ENCODE measurements around the gene MIB2. TPM values are rescaled to one million over a fixed set of nuclear protein-coding genes. Genes with fewer than 3 reads are reported as not detected.
A peak's percentile ranks its signal among the peaks of the same experiment; 100 is the strongest.
"Not testable (repeated sequence)": the region's sequence is repeated elsewhere in the genome, so short reads cannot be mapped to it uniquely, and the experiment has no call there.

MIB2 gene
- total and polyA plus RNA-seq, 4 experiments from 2014 or later: 12.7 to 114 (median 73.5) TPM

DNA sequence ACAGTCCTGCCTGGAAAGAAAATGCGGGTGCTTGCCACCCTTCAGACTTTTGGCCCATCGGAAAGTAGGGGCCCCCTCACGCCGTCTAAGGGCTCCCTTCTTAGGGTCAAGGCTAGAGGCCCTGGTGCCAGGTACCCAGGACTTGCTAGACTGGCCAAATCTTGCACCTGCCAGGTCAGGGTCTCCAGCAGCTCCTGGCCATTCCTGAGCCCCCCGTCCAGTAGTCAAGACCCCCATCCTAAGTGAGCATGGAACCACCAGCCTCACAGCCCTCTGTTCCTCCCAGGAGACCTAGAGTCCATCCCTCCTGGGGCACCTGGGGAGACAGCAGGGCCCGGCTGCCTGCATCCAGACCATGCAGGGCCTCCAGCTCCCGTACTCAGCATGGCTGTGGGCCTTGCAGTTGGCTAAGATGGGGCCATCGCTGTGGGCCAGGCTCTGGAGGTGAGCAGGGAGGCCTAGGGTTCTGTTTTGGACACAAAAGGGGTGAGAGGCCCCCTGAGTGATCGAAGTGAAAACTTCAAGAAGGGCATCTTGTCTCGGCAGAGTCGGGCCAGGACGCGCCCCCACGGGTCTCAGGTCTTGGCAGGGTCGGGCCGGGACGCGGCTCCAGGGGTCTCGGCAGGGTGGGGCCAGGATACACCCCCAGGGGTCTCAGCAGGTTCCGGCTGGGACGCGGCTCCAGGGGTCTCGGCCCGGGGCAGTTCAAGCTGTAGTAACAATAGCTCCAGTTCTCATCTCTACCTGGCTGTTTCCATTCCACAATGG is 21.3 kb upstream of the MIB2 start:
- Mint-ChIP-seq H3K4me1 (peaks cover 0 to 12% (median 1%) of the 10 kb centered on the region in 4 donors), H3K36me3 (no peaks in the 10 kb centered on the region), H3K27me3 (peaks cover 0 to 3% of the 10 kb centered on the region in 2 donors), H3K27ac (peak overlapping the region in 1 of 7 donors; percentile 65), H3K4me3 (no peak overlapping the region), H3K9me3 (peaks cover 0 to 4% (median 0%) of the 10 kb centered on the region in 8 donors)
- H3K4me3 ChIP-seq (ENCODE audit: low read length in 2 of 2): no peak overlapping the region
- H3K4me1 ChIP-seq (ENCODE audit: insufficient read depth, low read length): no peaks in the 10 kb centered on the region
- ChIA-PET POLR2A (ENCODE audit: partially characterized antibody) (interaction anchor here (1.5 kb wide), 1 partner anchor 20 kb away, joined by 5 read pairs; no protein-coding TSS in a partner anchor), CTCF (ENCODE audit: partially characterized antibody) (interaction anchor here (0.8 kb wide), 1 partner anchor 8 kb away, joined by 3 read pairs; no protein-coding TSS in a partner anchor)
- no peak overlapping the region for H3K27ac ChIP-seq (ENCODE audit: low read depth, low read length)
- intact Hi-C loops (cut with micrococcal nuclease): no loop called here
- H3K27me3 ChIP-seq (ENCODE audit: insufficient read depth, low read length): no peaks in the 10 kb centered on the region
- no peaks in the 10 kb centered on the region for H3K36me3 ChIP-seq (ENCODE audit: insufficient read depth, low read length)
- no peak for DNase-seq
- no peaks in the 10 kb centered on the region for H3K9me3 ChIP-seq (ENCODE audit: control insufficient read depth in 1 of 2, low read length in 2 of 2)

DNA sequence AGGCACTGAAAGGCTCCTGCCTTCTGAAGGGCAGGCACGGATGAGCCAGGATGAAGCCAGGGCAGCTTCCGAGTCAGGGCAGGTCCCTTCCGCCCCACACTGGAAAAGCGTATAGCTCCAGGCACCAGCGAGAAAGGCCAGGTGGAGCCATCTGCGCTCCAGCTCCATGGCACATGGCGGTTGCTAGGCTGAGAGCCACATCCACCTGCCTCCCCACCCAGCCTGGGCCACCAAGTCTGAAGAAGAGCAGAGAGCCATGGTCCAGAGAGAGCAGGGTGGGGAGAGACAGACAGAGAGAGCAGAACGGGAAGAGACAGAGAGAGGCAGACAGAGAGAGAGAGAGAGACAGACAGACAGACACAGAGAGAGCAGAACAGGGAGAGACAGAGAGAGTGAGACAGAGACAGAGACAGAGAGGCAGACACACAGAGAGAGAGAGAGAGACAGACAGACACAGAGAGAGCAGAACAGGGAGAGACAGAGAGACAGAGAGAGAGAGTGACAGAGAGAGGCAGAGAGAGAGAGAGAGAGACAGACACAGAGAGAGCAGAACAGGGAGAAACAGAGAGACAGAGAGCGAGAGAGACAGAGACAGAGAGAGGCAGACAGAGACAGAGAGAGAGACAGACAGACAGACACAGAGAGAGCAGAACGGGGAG is 20.6 kb upstream of the MIB2 start:
- CTCF ChIA-PET (ENCODE audit: partially characterized antibody): interaction anchor here (0.8 kb wide), 1 partner anchor 8 kb away, joined by 3 read pairs; no protein-coding TSS in a partner anchor
- no peak overlapping the region for H3K4me3 ChIP-seq (ENCODE audit: low read length in 2 of 2)
- no peaks in the 10 kb centered on the region for H3K36me3 Mint-ChIP-seq
- no peak overlapping the region for H3K4me3 Mint-ChIP-seq
- no peaks in the 10 kb centered on the region for H3K27me3 ChIP-seq (ENCODE audit: insufficient read depth, low read length)
- intact Hi-C loops (cut with micrococcal nuclease): no loop called here
- DNase-seq: no peak
- H3K9me3 Mint-ChIP-seq: peaks cover 0 to 4% (median 0%) of the 10 kb centered on the region in 8 donors
- POLR2A ChIA-PET (ENCODE audit: partially characterized antibody): interaction anchor here (1.5 kb wide), 1 partner anchor 20 kb away, joined by 5 read pairs; no protein-coding TSS in a partner anchor
- peaks cover 0 to 13% (median 1%) of the 10 kb centered on the region in 4 donors for H3K4me1 Mint-ChIP-seq
- no peak overlapping the region for H3K27ac Mint-ChIP-seq
- no peak overlapping the region for H3K27ac ChIP-seq (ENCODE audit: low read depth, low read length)
- H3K36me3 ChIP-seq (ENCODE audit: insufficient read depth, low read length): no peaks in the 10 kb centered on the region
- peaks cover 0 to 4% of the 10 kb centered on the region in 2 donors for H3K27me3 Mint-ChIP-seq
- H3K9me3 ChIP-seq (ENCODE audit: control insufficient read depth in 1 of 2, low read length in 2 of 2): no peaks in the 10 kb centered on the region
- H3K4me1 ChIP-seq (ENCODE audit: insufficient read depth, low read length): peaks cover 3% of the 10 kb centered on the region

DNA sequence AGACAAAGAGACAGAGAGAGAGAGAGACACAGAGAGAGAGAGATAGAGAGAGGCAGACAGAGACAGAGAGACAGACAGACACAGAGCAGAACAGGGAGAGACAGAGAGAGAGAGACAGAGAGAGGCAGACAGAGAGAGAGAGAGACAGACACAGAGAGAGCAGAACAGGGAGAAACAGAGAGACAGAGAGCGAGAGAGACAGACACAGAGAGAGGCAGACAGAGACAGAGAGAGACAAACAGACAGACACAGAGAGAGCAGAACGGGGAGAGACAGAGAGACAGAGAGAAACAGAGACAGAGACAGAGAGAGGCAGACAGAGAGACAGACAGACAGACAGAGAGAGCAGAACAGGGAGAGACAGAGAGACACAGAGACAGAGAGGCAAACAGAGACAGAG is 20.0 kb upstream of the MIB2 start:
- H3K36me3 ChIP-seq (ENCODE audit: insufficient read depth, low read length); H3K27me3 Mint-ChIP-seq; H3K27ac Mint-ChIP-seq; H3K27me3 ChIP-seq (ENCODE audit: insufficient read depth, low read length); H3K4me3 Mint-ChIP-seq; H3K4me1 ChIP-seq (ENCODE audit: insufficient read depth, low read length); H3K9me3 ChIP-seq (ENCODE audit: control insufficient read depth in 1 of 2, low read length in 2 of 2); H3K27ac ChIP-seq (ENCODE audit: low read depth, low read length); POLR2A ChIA-PET (ENCODE audit: partially characterized antibody); H3K4me3 ChIP-seq (ENCODE audit: low read length in 2 of 2); H3K36me3 Mint-ChIP-seq; intact Hi-C loops (cut with micrococcal nuclease); H3K9me3 Mint-ChIP-seq; CTCF ChIA-PET (ENCODE audit: partially characterized antibody); DNase-seq: not testable (repeated sequence)
- peaks cover 0 to 13% (median 1%) of the 10 kb centered on the region in 4 donors for H3K4me1 Mint-ChIP-seq

DNA sequence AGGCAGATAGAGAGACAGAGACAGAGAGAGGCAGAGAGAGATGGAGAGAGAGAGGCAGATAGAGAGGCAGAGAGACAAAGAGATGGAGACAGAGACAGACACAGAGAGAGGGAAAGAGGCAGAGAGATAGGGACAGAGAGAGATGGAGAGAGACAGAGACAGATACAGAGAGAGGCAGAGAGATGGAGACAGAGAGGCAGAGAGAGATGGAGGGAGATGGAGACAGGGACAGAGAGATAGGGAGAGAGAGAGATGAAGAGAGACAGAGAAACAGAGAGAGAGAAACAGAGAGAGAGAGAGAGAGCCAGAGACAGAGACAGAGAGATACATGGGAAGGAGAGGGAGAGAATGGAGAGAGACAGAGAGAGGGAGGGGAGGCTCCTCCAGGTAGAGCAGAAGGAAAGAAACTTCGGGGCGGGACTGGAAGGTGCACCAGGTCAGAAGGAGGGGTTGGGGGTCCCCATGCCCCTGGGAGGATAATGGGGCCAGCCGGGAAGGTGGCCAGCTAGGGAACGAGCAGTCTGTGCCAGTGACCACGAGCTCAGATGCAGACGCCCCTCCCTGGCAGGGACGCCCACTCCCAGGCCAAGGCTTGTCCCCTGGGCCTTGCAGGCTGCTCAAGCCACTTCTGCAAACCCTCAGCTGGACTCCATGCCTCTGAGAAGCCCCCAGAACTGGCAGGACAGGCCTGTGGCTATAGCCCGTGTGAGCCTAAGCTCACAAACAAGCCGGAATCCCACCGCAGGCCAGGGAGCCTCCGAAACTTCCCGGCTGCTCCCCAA is 18.6 kb upstream of the MIB2 start:
- CTCF ChIA-PET (ENCODE audit: partially characterized antibody): no interaction called here
- H3K4me1 Mint-ChIP-seq: peaks cover 0 to 16% (median 1%) of the 10 kb centered on the region in 4 donors

DNA sequence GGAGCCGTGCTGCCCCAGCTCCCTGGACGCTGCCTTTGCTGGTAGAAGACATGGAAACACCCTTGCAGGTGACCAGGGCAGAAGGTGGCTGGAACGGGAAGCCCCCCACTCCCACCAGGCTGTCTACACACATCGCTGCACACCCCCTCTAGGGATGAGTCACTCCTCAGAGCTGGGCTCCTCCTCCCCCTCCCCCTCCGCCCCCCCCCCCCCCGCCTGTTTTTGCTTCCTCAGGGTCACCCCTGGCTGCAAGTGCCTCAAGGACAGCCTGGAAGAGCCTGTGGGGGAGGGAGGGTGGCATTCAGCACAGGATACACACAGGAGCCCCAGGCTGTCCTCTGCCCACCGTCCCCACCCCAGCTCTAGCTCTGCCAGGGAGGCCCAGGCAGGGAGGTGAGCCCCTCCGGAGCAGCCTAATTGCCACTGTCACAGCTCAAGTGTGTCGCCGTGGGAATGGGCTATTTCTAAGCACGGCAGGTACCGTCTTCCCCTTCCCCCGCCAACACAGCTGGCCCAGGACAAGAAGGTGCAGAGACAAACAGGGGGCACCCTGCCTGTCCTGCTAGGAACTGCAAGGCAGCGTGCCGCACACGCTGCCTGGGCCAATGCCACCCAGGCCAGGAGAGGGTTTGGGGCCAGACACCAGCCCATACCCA is 17.9 kb upstream of the MIB2 start:
- H3K4me3 Mint-ChIP-seq: peak overlapping the region in 6 of 8 donors; percentile 28 to 66 (median 40)

More for the DNA sequence above, 18.6 kb upstream of the MIB2 start:
- Histone ChIP-seq H3K9me3 (ENCODE audit: control insufficient read depth in 1 of 2, low read length in 2 of 2) (no peaks in the 10 kb centered on the region), H3K27ac (ENCODE audit: low read depth, low read length) (no peak overlapping the region), H3K4me1 (ENCODE audit: insufficient read depth, low read length) (peaks cover 9% of the 10 kb centered on the region), H3K4me3 (ENCODE audit: low read length in 2 of 2) (no peak overlapping the region), H3K36me3 (ENCODE audit: insufficient read depth, low read length) (no peaks in the 10 kb centered on the region), H3K27me3 (ENCODE audit: insufficient read depth, low read length) (no peaks in the 10 kb centered on the region)
- H3K36me3 Mint-ChIP-seq: no peaks in the 10 kb centered on the region
- H3K9me3 Mint-ChIP-seq: peaks cover 0 to 2% (median 0%) of the 10 kb centered on the region in 8 donors
- no peak overlapping the region for H3K4me3 Mint-ChIP-seq
- peaks cover 0 to 4% of the 10 kb centered on the region in 2 donors for H3K27me3 Mint-ChIP-seq
- no peak overlapping the region for H3K27ac Mint-ChIP-seq
- POLR2A ChIA-PET (ENCODE audit: partially characterized antibody): interaction anchor here (1.5 to 1.9 kb wide), 2 partner anchors 12 to 18 kb away, joined by 3 to 13 read pairs; partner anchors contain the start of gene MIB2
- intact Hi-C loops (cut with micrococcal nuclease): no loop called here
- no peak for DNase-seq

DNA sequence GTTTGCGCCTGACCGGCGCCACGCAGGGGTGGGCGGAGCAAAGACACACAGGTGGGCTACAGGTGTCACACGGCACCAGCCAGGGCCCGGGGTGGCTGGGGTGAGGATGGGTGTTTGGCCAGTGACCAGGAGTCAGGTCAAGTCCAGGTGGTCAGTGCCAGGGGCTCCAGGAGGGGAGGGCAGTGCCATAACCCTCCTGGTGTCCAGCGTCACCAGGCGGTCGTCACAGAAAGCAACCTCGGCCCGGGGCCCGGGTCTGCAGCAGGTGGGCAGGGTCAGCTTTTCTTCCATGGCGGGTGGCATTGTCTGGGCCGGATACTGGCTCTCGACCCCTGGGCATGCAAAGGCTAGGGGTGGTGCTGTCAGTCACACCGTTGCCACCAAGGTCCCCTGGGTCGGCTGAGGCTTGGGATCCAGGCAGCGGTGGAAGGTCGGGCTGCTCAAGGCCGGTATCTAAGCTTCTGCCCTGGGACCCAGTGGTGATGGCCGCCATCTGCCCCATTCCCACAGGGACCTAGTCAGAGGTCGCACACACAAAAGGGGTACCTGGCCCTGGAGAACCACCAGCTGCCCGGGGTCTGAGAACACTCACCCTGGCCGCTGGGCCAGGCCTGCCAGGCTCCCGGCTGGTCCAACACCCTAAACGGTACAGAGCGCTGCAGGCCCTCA is 17.1 kb upstream of the MIB2 start:
- POLR2A ChIA-PET (ENCODE audit: partially characterized antibody): interaction anchor here (0.9 to 1.9 kb wide), 3 partner anchors 13 to 80 kb away, joined by 3 to 13 read pairs (median 3); partner anchors contain the start of gene MIB2
- no peaks in the 10 kb centered on the region for H3K9me3 ChIP-seq (ENCODE audit: control insufficient read depth in 1 of 2, low read length in 2 of 2)
- H3K27me3 ChIP-seq (ENCODE audit: insufficient read depth, low read length): no peaks in the 10 kb centered on the region
- no peaks in the 10 kb centered on the region for H3K36me3 Mint-ChIP-seq
- H3K27ac ChIP-seq (ENCODE audit: low read depth, low read length): no peak overlapping the region
- H3K27me3 Mint-ChIP-seq: peaks cover 0 to 4% of the 10 kb centered on the region in 2 donors
- DNase-seq: no peak
- peaks cover 9% of the 10 kb centered on the region for H3K4me1 ChIP-seq (ENCODE audit: insufficient read depth, low read length)
- H3K4me1 Mint-ChIP-seq: peaks cover 0 to 16% (median 1%) of the 10 kb centered on the region in 4 donors
- peak overlapping the region in 1 of 7 donors; percentile 46 for H3K27ac Mint-ChIP-seq
- H3K9me3 Mint-ChIP-seq: peaks cover 0 to 2% (median 0%) of the 10 kb centered on the region in 8 donors
- intact Hi-C loops (cut with micrococcal nuclease): loop anchor here (2.0 kb wide), 1 partner anchor 23 kb away; the partner anchor contains the start of gene SSU72
- CTCF ChIA-PET (ENCODE audit: partially characterized antibody): interaction anchor here (1.6 kb wide), 1 partner anchor 16 kb away, joined by 3 read pairs; no protein-coding TSS in a partner anchor
- peak overlapping the region in 6 of 8 donors; percentile 29 to 85 (median 44) for H3K4me3 Mint-ChIP-seq
- no peaks in the 10 kb centered on the region for H3K36me3 ChIP-seq (ENCODE audit: insufficient read depth, low read length)
- no peak overlapping the region for H3K4me3 ChIP-seq (ENCODE audit: low read length in 2 of 2)

More for the DNA sequence above, 17.9 kb upstream of the MIB2 start:
- Histone ChIP-seq H3K27me3 (ENCODE audit: insufficient read depth, low read length) (no peaks in the 10 kb centered on the region), H3K9me3 (ENCODE audit: control insufficient read depth in 1 of 2, low read length in 2 of 2) (no peaks in the 10 kb centered on the region), H3K27ac (ENCODE audit: low read depth, low read length) (no peak overlapping the region), H3K4me3 (ENCODE audit: low read length in 2 of 2) (no peak overlapping the region), H3K36me3 (ENCODE audit: insufficient read depth, low read length) (no peaks in the 10 kb centered on the region), H3K4me1 (ENCODE audit: insufficient read depth, low read length) (peaks cover 9% of the 10 kb centered on the region)
- intact Hi-C loops (cut with micrococcal nuclease): no loop called here
- H3K36me3 Mint-ChIP-seq: no peaks in the 10 kb centered on the region
- DNase-seq: no peak
- peaks cover 0 to 16% (median 1%) of the 10 kb centered on the region in 4 donors for H3K4me1 Mint-ChIP-seq
- H3K27ac Mint-ChIP-seq: no peak overlapping the region
- CTCF ChIA-PET (ENCODE audit: partially characterized antibody): interaction anchor here (1.6 kb wide), 1 partner anchor 17 kb away, joined by 3 read pairs; no protein-coding TSS in a partner anchor
- peaks cover 0 to 4% of the 10 kb centered on the region in 2 donors for H3K27me3 Mint-ChIP-seq
- peaks cover 0 to 2% (median 0%) of the 10 kb centered on the region in 8 donors for H3K9me3 Mint-ChIP-seq
- POLR2A ChIA-PET (ENCODE audit: partially characterized antibody): interaction anchor here (1.5 to 1.9 kb wide), 2 partner anchors 12 to 17 kb away, joined by 3 to 13 read pairs; partner anchors contain the start of gene MIB2
